Ammon's horn (tissue), 1 donor: ENCODE data around the gene BABAM1.

Source experiments
- DNase-seq: peaks from one replicate; pipeline ENCODE4 v3.0.0-alpha.2; 2016; ENCODE audit warnings: low spot score

BABAM1 gene

GRCh38 chr19:17266975-17267788 is at the start of gene BABAM1:
TSS of gene BABAM1 (plus strand) at chr19:17267443. CDS start at chr19:17268807, 1,364 bp downstream.
- peak; percentile 99 for DNase-seq

DNA sequence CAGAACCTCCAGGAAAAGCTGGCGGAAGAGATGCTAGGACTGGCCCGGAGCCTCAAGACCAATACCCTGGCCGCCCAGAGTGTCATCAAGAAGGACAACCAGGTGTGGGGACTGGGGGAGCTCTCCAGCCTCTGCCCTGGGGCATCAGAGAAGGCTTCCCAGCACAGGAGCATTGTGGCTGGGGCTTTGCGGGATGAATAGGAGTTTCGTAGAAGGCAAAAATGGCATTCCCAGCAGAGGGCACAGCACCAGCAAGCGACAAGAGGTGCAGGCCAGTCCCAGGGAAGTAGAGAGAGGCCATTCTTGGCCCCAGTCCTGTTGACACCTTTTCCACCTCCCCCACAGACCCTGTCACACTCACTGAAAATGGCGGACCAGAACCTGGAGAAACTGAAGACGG is 48.0 kb upstream of the BABAM1 start:
- no peak for DNase-seq

- DNase-seq = no peak
These were observed 47.0 kb upstream of the BABAM1 start for GRCh38 chr19:17220207-17220758.

GRCh38 chr19:17225053-17225452 is 42.2 kb upstream of the BABAM1 start:
- no peak for DNase-seq

DNA sequence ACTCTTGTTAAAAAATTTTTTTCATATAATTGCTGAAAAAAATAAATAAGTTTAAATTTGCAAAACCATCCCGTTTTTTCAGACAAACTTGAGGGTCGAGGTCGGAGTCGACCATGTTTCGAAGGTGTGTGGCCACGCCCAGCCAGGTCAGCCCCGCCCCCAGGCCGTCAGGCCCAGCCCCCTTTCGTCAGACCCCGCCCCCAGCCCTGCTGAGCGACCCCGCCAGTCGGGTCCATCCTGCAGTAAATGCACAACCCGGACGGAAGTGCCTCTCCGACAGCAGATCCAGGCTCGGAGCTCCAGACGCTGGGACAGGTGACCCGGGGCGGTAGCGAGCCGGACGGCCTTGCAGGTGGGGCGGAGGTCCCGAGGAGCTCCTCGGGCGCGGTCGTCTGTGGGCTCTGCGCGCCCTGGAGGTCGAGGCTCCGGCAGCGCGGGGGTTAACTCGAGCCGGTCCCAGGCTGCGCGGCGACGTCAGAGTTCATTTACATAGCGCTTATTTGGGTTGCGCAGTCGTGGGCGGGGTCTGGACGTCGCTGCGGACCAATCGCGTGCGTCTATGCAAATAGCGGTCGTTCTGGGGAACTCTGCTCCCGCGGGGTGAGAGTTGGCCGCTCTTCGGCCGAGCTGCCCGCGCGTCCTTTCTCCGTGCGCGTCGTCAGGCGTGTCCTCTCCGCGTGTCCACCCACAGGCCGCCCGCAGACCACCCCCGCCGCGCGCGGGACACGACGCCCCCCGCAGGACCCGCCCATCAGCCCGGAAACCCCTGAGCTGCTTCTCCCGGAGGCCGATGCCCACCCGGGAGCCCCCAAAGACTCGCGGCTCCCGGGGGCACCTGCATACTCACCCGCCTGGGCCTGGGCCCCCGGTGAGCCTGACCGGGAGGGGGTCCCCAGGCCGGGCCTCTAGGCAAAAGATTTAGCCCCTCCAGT is 41.0 kb upstream of the BABAM1 start, which contains the start of gene OCEL1:
OCEL1 (plus strand) TSS at position 225 of the 932 bp plus-strand sequence; CDS start at position 247, 22 bp downstream.
- DNase-seq = peak; percentile 100

GRCh38 chr19:17227798-17228367 is 39.4 kb upstream of the BABAM1 start:
- DNase-seq = no peak

- DNase-seq = no peak
These were observed 37.4 kb upstream of the BABAM1 start for GRCh38 chr19:17229890-17230289.

DNA sequence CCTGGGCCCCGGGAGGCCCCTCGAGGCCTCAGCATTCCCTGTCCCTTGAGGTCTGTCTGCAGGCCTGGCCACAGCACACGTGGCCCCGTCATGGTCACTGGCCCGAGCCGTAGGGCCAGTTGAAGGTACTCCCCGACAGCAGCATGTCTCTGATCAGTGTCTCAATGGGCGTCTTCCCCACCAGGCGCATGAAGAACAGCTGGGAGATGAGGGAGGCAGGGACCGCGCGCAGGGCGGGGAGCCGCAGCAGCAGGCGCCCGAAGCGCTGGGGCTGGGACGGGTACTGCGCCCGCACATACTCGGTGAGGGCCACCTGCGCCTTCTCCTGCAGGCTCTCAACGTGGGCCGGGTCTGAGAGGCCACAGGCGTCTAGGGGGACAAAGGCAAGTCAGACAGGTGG is 35.0 kb upstream of the BABAM1 start:
- DNase-seq = no peak

DNA sequence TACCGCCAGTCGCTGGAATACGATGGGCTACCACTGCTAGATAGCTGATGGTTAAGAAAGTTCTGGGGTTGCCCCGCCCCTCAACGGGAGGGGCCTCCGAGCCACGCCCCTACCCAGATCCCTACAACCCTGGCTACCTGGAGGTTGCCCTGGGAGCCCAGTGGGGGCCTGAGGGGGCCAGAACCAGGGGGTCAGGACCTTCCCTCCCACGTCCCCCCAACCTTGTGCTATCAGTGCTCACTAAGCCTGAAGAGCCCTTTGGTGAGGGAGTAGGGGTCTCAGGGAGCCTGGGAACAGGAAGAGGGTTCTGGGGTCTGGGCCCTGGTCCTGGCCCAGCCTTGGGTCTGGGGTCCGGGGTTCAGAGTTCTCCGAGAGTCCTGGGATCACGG is 32.3 kb upstream of the BABAM1 start:
- no peak for DNase-seq

DNA sequence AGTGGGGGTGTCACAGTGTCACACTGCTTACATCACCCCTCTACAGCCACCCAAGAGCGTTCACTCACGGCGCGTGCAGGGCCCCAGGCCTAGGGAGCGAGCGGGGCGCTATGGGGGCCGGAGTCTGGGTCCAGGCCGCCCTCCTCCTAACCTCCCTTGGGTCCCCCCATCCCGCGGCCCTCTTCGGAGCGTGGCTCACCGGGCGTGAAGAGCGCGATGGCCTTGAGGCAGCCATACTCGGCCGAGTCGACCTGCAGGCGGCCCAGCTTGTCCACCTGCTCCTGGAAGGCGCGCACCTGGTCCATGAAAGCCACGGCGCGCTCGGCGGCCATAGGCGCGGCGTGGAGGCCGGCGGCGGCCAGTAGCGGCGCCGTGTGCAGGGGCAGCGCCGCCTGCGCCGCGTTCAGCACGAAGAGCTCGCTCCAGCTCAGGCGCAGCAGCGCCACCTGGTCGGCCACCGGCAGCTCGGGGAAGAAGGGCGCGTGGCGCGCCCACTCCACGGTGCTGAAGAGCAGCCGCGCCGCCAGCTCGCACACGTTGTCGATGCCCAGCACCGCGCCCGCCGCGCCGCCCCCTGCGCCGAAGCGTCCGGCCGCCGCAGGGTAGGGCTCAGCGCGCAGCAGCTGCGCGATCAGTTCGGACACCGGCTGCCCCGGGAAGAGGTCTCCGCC is 31.8 kb upstream of the BABAM1 start:
- DNase-seq = peak; percentile 84

- DNase-seq = no peak
These were observed 31.1 kb upstream of the BABAM1 start for GRCh38 chr19:17235971-17236777.

- no peak for DNase-seq
These were observed 30.3 kb upstream of the BABAM1 start for GRCh38 chr19:17236811-17237543.

DNA sequence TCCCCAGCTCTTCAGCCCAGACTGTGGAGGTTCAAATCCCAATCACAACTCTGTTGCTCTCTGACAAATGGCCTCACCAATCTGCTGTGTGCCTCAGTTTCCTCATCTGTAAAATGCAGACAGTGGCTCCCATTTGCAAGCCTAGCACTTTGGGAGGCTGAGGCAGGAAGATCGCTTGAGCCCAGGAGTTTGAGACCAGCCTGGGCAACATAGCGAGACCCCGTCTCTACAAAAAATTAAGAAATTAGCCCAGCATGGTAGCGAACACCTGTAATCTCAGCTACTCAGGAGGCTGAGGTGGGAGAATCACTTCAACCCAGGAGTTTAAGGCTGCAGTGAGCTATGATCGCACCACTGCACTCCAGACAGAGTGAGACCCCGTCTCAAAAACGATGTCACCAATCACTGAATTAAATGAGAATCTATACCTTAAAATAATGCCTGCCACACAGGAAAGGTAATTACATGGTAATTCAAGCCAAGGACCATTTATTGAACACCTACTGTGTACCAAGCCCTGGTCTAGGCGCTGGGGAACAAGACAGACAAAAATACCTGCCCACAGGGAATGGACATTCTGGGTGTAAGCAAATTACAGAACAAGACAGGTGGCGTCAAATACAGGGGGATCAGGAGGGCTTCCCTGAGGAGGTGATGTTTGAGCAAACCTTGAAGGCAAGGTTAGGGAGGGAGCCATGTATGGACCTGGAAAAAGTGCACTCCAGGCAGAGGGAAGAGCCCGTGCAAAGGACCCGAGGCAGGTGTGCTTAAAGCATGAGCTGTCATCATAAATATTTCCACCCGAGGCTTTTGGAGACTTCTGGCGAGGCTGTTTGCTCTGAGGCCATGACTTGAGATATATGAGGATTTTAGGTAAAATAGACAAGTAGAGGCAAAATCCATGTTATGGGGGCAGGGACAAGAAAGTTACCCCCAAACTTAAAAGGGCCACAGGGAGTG is 29.2 kb upstream of the BABAM1 start:
- DNase-seq = no peak

DNA sequence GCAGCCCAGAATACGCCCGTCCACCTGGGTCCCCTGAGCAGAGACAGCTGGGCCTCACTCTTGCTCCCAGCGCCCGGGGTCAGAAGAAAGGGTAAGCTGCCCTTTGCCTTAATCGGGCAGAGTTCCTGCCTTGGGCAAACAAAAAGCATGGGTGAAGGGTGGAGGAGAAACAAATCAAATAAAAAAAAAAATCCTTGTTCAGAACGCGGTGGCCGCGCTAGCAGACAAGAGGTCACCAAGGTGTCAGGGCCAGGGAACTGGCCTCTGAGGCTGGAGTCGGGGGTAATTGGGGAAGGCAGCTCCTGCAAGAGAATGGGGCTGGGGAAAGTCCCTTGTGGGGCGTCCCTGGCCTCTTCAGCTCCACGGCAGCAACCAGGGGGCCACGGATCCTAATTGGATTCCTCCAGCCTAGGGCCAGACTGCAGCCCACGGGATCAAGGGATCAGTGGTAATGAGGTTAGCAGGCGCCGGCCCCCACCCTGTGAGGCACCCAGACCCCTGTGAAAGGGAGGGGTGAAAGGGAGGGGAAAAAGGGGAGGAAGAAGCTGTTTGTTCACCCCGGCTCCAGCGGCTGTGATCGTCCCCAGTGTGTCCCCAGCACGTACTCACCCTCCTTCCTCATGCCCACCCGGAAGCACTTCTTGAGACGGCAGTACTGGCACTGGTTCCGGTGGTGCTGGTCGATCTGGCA is 27.0 kb upstream of the BABAM1 start:
- no peak for DNase-seq

DNA sequence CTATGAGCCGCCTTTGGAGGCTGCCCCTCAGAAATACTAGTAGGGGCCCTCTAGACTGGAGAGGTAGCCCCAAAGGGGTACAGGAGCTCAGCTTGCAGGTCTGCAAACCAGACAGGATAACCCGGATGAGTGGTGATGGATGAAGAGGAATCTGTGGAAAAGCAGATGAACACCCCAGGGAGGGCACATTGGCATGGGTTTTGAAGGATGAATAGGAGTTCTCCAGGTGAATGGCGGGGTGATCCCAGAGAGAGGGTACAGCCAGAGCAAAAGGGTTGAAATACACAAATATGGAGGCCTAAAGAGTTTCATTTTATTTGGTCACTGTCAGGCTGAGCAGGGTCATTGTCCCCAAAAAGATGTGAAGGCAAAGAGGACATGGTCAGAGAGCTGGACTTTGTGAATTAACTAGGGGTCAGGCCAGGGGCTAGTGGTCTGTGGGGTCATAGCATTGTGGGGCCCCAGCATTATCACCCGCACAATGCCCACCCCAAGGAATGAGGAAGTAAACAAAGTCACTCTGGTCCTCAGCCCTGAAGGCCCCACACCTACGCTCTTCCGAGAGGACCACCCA is 26.3 kb upstream of the BABAM1 start:
- no peak for DNase-seq

- DNase-seq = no peak
These were observed 24.6 kb upstream of the BABAM1 start for GRCh38 chr19:17242431-17243208.

GRCh38 chr19:17243211-17243829 is 23.9 kb upstream of the BABAM1 start:
- DNase-seq = no peak
